GM12865 (cell line): ENCODE results near the gene MDP1.

Experiments used
- DNase-seq: peaks from one replicate; pipeline ENCODE4 v3.0.0; 2010; ENCODE audit warnings: low read depth
- H3K4me3 ChIP-seq: 2 replicates; pipeline ENCODE4 v1.5.1; 2011; ENCODE audit warnings: mild to moderate bottlenecking, low read depth, low read length, control low read depth
- CTCF ChIP-seq: IDR thresholded peaks from 2 replicates; pipeline ENCODE4 v1.5.1; 2011; ENCODE audit warnings: low read length, control low read depth, low read depth, inconsistent platforms; ENCODE audit not compliant: insufficient read depth; ENCODE audit errors: missing control alignments

MDP1 gene

GRCh38 chr14:24234095-24235005 lies 18.5 kb upstream of the MDP1 start:
- H3K4me3 ChIP-seq, result no peak overlapping the region
- DNase-seq, result no peak
- TF ChIP-seq CTCF, result no peak

GRCh38 chr14:24233538-24233866 lies 17.6 kb upstream of the MDP1 start:
- DNase-seq, result peak; percentile 36
- no peak for TF ChIP-seq CTCF
- H3K4me3 ChIP-seq, result peak overlapping the region; percentile 82

GRCh38 chr14:24232645-24233537 lies 17.0 kb upstream of the MDP1 start, which contains the start of gene GMPR2:
GMPR2 (plus strand) TSS chr14:24232929; CDS start chr14:24233254, 325 bp downstream.
- H3K4me3 ChIP-seq, result peak within 1 kb of the TSS; percentile 82
- TF ChIP-seq CTCF, result no peak
- peak; percentile 43 for DNase-seq

- TF ChIP-seq CTCF, result no peak
- H3K4me3 ChIP-seq, result peak within 1 kb of the TSS; percentile 82
- DNase-seq, result peak; percentile 90
Observed at GRCh38 chr14:24232121-24232644, 16.3 kb upstream of the MDP1 start, which contains the start of gene NEDD8. NEDD8 (minus strand) TSS chr14:24232367; CDS start chr14:24232267, 100 bp downstream.

- no peak for TF ChIP-seq CTCF
- DNase-seq, result peak; percentile 40
- peak overlapping the region; percentile 82 for H3K4me3 ChIP-seq
Observed at GRCh38 chr14:24231263-24232120, 15.6 kb upstream of the MDP1 start.

DNA sequence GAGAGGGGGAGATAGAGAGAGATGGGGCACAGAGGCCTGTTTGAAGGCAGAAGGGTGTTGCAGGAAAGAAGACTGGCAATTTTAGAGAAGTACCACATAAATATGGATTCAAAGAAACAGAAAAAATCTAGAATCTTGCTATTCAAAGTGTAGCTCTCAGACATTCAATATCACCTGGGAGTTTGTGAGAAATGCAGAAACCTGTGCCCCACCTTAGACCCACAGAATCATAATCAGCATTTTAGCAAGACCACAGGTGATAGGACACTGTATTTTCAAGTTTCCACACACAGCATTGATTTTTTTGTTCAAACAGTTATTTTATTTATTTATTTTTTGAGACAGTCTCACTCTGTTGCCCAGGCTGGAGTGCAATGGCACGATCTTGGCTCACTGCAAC lies 13.0 kb upstream of the MDP1 start:
- no peak for DNase-seq
- H3K4me3 ChIP-seq, result no peak overlapping the region
- TF ChIP-seq CTCF, result no peak
